Heart right ventricle (tissue), 16 donors: ENCODE data around the gene UBAC2. TPM values are rescaled to one million over a fixed set of nuclear protein-coding genes. Genes with fewer than 3 reads are reported as not detected.

ENCODE experiments used
- ATAC-seq, 8 donors: fragments of 200-7000 bp; cut with Tn5 transposase; one replicate each; pipeline ENCODE4 v1.9.1; 2020; ENCODE audit warnings: mild to moderate bottlenecking in 8 of 8, moderate library complexity in 8 of 8, moderate number of reproducible peaks in 1 of 8
- DNase-seq, 2 donors: peaks; one replicate each; pipeline ENCODE4 v3.0.0-alpha.2; 2020
- H3K27ac ChIP-seq, 10 donors: fragments of 200-600 bp; sonication (generic) in 2 of 10; one replicate each; pipeline versions ENCODE4 v1.5.0 to v1.8.0; 2020 to 2022; ENCODE audit warnings: mild to moderate bottlenecking in 3 of 10
- H3K27me3 ChIP-seq, 7 donors: fragments of 200-600 bp; one replicate each; pipeline ENCODE4 v1.8.0; 2021 to 2022; ENCODE audit warnings: mild to moderate bottlenecking in 2 of 7
- H3K36me3 ChIP-seq, 9 donors: fragments of 200-600 bp; sonication (generic) in 1 of 9; one replicate each; pipeline versions ENCODE4 v1.5.0 to v1.8.0; 2020 to 2022; ENCODE audit warnings: mild to moderate bottlenecking in 2 of 9
- H3K4me1 ChIP-seq, 9 donors: fragments of 200-600 bp; sonication (generic) in 1 of 9; one replicate each; pipeline versions ENCODE4 v1.5.0 to v1.8.0; 2020 to 2022; ENCODE audit warnings: mild to moderate bottlenecking in 4 of 9
- H3K4me3 ChIP-seq, 10 donors: fragments of 200-600 bp; sonication (generic) in 2 of 10; one replicate each; pipeline versions ENCODE4 v1.5.0 to v1.8.0; 2020 to 2022; ENCODE audit warnings: mild to moderate bottlenecking in 7 of 10, moderate library complexity in 2 of 10
- H3K9me3 ChIP-seq, 11 donors: fragments of 200-600 bp in 10 of 11; sonication (generic) in 2 of 11; one replicate each; pipeline versions ENCODE4 v1.5.0 to v1.8.0; 2013 to 2022; ENCODE audit warnings: mild to moderate bottlenecking in 2 of 11, control low read depth in 1 of 11, moderate library complexity in 1 of 11
- WGBS, 2 donors: extraction: QIAGEN DNeasy Blood & Tissue Kit; methylation state at CpG; one replicate each; pipeline ENCODE4 v1.1.7; 2013; ENCODE audit warnings: inconsistent platforms in 1 of 2; 5-methylcytosine and 5-hydroxymethylcytosine counted together
- intact Hi-C, 10 donors: fragments of 100-400 bp; cut with DNase I; formaldehyde crosslinking; loops; one replicate each; pipeline versions ENCODE4 v1.11.1 to v1.14.2; 2022
- polyA plus RNA-seq, 2 donors: library from polyadenylated mRNA; stranded (reverse); fragments of 200-250 nt; gene quantifications; one replicate each; pipeline ENCODE4 v1.2.3, GENCODE V29; 2013
- total RNA-seq, 10 donors: library from RNA; stranded (reverse); fragmentation: NEBNext Ultra II Directional in 3 of 10; extraction: Animal tissue kit (Norgen Biotek cat#: 25700) in 3 of 10; gene quantifications; one replicate each; pipeline versions ENCODE4 v1.2.1 to v1.2.4, GENCODE V29; 2021 to 2023
- TF ChIP-seq, protein P1 (sequence below), 9 donors: fragments of 200-600 bp; sonication (generic) in 2 of 9; IDR thresholded peaks; one replicate each; pipeline versions ENCODE4 v1.5.0 to v1.8.0; 2021 to 2022; ENCODE audit warnings: antibody characterized with exemption in 9 of 9, mild to moderate bottlenecking in 5 of 9, moderate library complexity in 1 of 9
- donor health status: Arrhythmogenic right ventricular cardiomyopathy.
- donor health status: ischemic (EF 13 %, LVEDD 7.1; RV severe dilation, severe dysfunction).
- donor health status: healthy with polysubstance abuse.
- donor health status: DM: no; HTN: yes; CAD: no.
- donor health status: DM: no; HTN: no; CAD: no.
- donor health status: ischemic (EF 25% LVEDD 6.9; RV normal size, moderate dysfunction).
- donor health status: ischemic (EF 25% LVEDD 5.7; RV mildly dilated, moderate dysfunction).
- donor health status: healthy.
- donor health status: DM: yes; HTN: yes; CAD: no.
- donor health status: Ischemic cardiomyopathy.
- donor health status: ischemic (EF 35%, LVEDD 5.7; RV mildly dilated, moderate dysfunction).
- donor health status: nonischemic (EF 11% LVEDD 7.7; RV severe dilation, severe dysfunction).
- donor health status: DM: yes; HTN: yes; CAD: no.
- donor health status: PGD.
- donor health status: ischemic (EF 29% LVEDD 5.4; RV normal size, mild dysfunction).
- donor health status: nonischemic (EF 23%, LVEDD 6.1; RV moderate dilation, normal function).

UBAC2 gene
- total and polyA plus RNA-seq, 12 donors, result 31.8 to 60.4 (median 47.0) TPM

DNA sequence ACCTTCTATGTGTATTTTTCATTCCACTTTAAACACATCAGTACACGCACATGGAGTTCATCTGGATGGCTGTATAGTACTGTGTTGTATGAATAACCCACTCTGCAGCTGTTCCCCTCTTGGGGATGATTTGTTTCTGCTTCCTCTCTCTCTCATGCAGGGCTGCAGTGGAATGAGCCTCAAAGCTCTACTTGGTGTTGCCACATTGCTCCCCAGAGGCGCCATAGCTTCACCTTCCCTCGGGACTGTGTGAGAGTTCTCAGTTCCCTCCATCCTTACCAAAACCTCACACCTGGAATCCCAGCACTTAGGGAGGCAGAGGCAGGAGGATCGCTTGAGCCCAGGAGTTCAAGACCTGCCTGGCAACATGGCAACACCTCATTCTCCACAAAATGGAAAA, 134.9 kb downstream of the UBAC2 start:
- no peak for DNase-seq
- intact Hi-C loops, result no loop called here
- TF ChIP-seq, protein P1, sequence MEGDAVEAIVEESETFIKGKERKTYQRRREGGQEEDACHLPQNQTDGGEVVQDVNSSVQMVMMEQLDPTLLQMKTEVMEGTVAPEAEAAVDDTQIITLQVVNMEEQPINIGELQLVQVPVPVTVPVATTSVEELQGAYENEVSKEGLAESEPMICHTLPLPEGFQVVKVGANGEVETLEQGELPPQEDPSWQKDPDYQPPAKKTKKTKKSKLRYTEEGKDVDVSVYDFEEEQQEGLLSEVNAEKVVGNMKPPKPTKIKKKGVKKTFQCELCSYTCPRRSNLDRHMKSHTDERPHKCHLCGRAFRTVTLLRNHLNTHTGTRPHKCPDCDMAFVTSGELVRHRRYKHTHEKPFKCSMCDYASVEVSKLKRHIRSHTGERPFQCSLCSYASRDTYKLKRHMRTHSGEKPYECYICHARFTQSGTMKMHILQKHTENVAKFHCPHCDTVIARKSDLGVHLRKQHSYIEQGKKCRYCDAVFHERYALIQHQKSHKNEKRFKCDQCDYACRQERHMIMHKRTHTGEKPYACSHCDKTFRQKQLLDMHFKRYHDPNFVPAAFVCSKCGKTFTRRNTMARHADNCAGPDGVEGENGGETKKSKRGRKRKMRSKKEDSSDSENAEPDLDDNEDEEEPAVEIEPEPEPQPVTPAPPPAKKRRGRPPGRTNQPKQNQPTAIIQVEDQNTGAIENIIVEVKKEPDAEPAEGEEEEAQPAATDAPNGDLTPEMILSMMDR (IDR thresholded peaks at IDR 0.05), result no peak
- no peak overlapping the region for H3K27ac ChIP-seq
- H3K9me3 ChIP-seq, result no peaks in the 10 kb centered on the region
- peak in 3 of 8 donors; percentile 25 to 31 (median 29) for ATAC-seq
- WGBS, 2 donors, result 90 to 96% methylated on average over 4 of the region's 4 CpGs
- H3K4me3 ChIP-seq, result no peak overlapping the region
- H3K4me1 ChIP-seq, result peaks cover 0 to 33% (median 4%) of the 10 kb centered on the region in 9 donors
- peaks cover 0 to 33% (median 10%) of the 10 kb centered on the region in 9 donors for H3K36me3 ChIP-seq
- no peaks in the 10 kb centered on the region for H3K27me3 ChIP-seq

DNA sequence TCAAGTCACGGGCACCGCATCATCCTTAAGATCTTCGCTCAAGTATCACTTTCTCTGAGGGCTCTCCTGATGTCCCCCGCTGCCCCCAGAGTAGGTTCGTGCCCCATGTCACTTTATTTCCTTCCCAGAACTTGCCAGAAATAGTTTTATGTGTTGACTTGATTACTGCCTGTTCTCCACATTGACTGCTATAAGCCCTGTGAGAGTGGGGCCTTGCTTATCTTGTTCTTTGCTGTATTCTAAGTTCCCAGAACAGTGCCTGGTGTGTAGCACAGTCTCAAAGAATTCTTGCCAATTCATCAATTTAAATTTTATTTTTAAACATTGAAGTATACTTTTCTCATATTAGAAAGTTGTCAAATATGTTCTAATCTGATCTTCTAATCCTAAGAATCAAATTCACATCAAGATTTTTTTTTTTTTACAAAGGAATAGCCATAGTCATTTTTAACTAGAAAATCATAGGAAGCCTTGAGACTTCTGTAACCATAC, 138.6 kb downstream of the UBAC2 start:
- no peak overlapping the region for H3K4me3 ChIP-seq
- no peaks in the 10 kb centered on the region for H3K27me3 ChIP-seq
- DNase-seq (no peak), ATAC-seq (peak in 6 of 8 donors; percentile 43 to 79 (median 67))
- intact Hi-C loops, result no loop called here
- peak overlapping the region in 1 of 10 donors; percentile 32 for H3K27ac ChIP-seq
- WGBS, 2 donors, result 72 to 83% methylated on average over 5 of the region's 5 CpGs
- TF ChIP-seq, protein P1 (IDR thresholded peaks at IDR 0.05), result no peak
- H3K4me1 ChIP-seq, result peaks cover 0 to 25% (median 4%) of the 10 kb centered on the region in 9 donors
- H3K9me3 ChIP-seq, result no peaks in the 10 kb centered on the region
- H3K36me3 ChIP-seq, result peaks cover 0 to 66% (median 35%) of the 10 kb centered on the region in 9 donors

DNA sequence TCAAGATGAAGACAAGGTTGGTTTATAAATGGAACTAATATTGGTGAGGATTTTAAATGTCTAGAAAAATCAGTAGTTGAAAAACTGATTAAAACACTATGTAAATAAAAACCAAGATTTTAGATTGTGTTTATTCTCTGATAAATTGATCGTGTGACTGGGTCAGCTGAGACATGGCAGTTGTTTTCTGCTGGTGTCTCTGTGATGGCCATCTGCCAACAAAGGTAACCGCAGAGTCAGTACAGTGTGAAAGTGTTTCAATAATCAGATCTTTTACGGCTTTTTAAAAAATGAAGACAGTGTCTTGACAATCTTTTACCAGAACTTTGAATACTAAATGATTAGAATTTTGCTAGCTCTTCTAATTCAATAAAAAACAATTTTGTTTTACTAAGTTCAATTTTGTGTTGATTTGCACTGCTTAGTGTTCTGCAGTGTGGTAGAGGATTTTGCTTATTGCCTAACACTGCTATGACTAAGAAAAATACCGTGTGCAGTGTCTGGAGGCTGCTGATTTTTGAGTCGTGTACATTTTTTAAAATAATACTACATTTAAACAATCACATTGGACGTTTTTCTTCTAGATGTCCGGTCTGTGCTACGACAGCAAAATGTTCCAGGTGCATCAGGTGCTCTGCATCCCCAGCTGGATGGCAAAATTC, 139.2 kb downstream of the UBAC2 start:
- Histone ChIP-seq H3K27ac (peak overlapping the region in 1 of 10 donors; percentile 32), H3K9me3 (no peaks in the 10 kb centered on the region), H3K27me3 (no peaks in the 10 kb centered on the region), H3K36me3 (peaks cover 0 to 72% (median 36%) of the 10 kb centered on the region in 9 donors), H3K4me1 (peaks cover 0 to 21% (median 4%) of the 10 kb centered on the region in 9 donors), H3K4me3 (no peak overlapping the region)
- 87% methylated on average over 8 of the region's 8 CpGs for WGBS, 2 donors
- ATAC-seq, result peak in 1 of 8 donors; percentile 38
- intact Hi-C loops, result no loop called here
- TF ChIP-seq, protein P1 (IDR thresholded peaks at IDR 0.05), result no peak
- DNase-seq, result no peak

DNA sequence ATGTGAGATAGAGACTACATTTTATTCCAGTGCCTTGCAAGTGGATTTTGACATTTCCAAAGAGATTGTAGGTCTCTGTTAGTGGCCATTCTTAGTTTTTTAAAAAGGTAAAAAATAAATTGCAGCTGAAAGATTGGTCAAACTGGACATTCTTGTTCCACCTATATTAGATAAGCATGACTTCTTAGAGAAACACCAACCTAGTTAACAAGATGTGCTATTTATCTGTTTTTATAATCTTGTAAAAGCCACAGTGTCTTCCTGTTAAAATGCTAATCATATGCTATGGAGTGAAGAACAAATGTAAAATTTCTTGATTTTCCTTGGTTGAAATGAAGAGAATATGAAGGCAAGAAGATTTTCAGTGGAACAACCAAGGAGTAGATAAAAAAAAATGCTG, 140.0 kb downstream of the UBAC2 start:
- Histone ChIP-seq H3K4me3 (no peak overlapping the region), H3K36me3 (peaks cover 0 to 75% (median 36%) of the 10 kb centered on the region in 9 donors), H3K27me3 (no peaks in the 10 kb centered on the region), H3K4me1 (peaks cover 0 to 21% (median 4%) of the 10 kb centered on the region in 9 donors), H3K27ac (peak overlapping the region in 1 of 10 donors; percentile 32), H3K9me3 (no peaks in the 10 kb centered on the region)
- no peak for DNase-seq
- intact Hi-C loops, result no loop called here
- TF ChIP-seq, protein P1 (IDR thresholded peaks at IDR 0.05), result no peak
- no peak for ATAC-seq
